ENCODE results near the gene LRPAP1.
"Not testable (repeated sequence)": the region's sequence is repeated elsewhere in the genome, so short reads cannot be mapped to it uniquely, and the experiment has no call there.

LRPAP1 gene

DNA sequence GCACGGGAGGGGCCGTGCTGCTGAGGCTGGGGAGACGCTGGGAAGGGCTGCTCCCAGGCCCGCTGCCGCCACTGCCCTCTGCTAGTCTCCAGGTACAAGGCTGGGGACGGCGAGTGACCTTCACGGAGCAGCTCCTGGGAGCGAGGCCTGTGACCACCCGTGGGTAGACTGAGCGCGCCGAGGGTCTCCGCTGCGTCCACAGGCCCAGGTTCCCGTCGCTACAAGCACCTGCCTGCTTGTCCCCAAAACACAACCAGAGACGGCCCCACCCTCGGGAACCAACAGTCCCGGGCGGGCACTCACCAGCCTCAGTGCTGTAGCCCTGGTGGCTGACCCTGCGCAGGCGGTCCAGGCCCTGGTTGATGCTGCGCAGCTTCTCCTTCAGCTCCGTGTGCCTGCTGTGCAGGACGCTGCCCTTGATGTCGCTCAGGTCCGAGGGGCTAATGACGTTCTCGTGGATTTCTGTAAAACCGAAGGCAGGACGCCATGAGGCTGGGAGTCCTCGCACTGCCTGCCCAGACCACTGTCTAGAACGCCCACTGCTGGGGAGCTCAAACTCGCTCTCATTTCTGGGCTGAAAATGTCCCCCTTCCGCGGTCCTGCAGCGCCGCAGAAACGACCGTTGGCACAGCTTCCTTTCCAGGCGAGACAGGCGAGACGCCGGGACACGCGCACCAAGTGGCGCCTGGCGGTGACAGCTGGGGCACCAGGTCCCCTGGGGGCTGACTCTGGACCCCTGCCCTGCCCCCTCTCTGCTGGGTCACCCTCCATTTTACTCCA is 14.3 kb downstream of the LRPAP1 start:
- no peak for DNase-seq

DNA sequence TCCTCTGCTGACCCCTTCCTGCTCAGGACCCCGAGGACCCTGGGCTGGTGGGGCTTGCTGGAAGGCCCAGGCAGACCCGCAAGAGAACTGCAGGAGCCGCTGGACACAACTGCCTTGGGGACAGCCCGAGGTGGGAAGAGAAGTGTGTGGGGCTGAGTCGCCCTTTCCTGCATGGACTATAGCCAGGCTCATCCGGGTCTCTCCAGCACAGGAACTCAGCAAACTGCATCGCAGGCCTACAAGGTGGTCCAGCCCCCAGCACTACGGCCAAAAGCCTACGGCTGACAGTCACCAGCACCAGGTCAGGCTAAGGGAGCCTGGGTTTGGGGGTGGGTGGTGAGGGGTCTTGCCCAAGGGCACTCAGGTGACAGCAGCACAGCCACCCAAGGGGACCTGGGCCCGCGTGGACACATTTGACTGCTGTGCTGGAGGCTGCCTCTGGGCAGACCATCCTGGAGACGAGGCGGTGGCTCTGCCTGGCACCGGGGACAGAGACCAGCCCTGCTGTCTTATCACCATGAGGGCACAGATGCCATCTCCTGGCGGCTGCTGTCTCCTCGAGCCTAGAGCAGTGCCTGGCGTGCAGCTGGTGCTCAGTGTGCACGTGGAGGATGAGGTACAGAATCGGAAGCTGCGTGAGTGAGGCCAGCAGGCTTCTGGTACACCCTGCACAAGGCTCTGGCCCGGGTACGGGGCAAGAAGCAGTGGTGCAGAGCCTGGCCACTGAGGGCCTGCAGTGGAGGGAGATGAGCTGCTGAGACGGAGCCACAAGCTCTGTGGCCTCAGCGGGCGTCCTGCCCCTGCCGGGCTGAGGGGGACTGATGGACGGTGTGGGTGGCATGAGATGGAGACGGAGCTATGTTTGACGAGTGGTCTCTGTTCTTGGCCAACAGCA is 15.1 kb downstream of the LRPAP1 start:
- DNase-seq, result no peak

DNA sequence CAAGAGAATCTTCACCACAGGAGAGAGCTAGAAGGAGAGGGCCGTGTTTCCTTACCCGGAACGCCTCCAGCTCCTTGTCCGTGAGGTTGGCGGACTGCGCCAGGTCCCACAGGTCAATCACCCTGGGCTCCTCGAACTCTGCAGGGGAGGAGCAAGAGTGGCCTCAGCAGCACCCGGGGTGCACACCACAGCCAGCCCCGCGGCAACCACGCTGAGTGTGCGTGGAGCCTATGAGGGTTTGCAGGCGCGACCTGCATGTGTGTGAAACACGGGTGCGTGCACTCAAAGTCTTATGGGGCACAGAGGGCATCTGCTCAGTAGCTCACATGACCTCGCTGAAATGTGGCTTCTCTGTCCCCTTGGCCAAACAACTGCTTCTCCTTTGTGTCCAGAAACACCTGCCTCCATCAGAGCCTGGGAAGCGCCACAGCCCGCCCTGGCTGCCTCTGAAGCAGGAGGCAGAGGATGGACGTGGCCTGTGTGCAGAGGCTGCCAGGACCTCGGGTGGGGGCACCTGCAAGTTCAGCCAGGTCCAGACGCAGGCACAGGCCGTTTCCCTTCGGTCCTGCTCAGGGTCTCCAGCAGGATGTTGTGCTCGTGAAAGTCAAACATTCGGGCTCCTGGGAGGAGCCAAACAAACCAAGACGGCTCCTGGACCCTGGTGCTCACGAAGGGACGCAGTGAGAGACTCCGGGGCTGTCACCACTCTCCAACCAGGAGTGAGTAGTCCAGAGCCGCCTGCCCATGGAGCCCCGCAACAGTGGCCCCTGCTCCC is 16.0 kb downstream of the LRPAP1 start:
- no peak for DNase-seq

DNA sequence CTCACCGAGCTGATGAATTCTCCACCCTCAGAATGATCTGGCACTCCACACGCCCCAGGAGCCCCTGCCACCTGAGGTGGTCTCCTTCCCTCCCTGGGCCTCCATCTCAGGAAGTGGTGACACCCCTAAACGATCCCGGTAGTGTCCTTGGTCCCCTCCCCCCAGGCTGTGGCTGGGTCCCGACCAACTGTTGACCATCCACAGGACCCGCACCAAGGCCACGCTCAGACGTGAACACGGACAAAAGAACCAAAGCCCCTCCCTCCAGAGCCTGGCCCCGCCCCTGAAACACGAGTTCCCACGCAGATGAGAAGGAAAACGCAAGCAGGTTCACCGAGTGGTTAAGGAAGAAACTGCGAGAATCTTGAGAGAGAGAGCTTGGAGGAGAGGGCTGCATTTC is 16.6 kb downstream of the LRPAP1 start:
- no peak for DNase-seq

DNA sequence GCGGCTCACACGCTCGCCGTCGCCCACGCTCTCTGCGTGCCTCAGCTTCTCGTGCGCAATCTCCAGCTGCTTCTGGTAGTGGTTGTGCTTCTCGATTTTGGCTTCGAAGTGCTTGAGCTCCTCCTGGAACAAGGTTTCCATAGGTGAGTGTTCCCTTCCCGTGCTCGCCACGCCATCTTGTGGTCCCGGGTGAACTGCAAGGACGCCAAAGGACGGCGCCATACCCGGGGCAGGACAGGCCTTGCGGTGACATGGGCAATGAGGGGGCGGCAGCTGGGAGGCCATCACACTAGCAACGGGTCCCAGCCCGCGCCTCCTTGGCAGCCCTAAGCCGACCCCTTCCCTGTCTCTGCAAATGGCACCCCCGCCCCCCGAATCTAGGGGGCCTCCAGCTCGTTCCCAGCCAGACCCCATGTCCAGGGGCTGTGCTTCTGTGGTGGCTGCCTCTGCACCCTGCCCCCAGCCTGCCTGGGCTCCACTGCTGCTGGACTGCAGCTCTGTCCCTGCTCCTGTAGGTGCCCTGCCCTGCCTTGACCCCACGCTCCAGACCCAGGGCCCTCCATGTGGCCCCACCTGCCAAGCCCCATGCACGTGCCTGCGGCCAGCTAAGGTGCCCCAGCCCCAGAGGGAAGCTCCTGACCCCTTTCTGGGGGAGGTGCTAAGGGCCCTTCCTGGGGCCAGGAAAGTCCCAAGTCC is 17.3 kb downstream of the LRPAP1 start:
- DNase-seq, result no peak

DNA sequence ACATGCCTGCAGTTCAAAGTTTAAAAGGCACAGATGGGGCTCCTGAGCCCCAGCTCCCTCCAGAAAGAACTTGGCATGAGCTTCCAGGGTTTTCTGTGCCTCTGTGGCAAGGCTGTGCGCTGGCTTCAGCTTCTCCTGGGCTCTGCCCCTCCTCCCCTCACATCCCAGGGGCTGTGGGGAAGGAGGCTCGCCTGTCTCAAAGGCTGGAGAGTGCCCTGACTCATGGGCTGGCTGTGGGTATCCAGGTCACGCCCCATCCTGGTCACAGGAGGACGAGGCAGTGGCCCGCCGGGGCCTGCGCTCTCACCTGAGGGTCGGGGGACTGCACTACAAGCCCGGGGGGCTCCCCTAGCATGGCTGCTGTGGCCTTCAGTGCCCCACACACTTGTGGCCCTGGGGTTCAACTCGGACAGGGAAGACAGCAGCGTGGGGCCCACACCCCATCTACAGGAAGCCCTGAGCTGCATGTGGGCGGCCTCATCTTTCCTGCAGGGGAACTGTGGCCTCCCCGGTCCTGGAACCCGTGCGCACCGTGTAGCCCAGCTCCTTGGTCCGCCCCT is 17.9 kb downstream of the LRPAP1 start:
- DNase-seq, result no peak

DNA sequence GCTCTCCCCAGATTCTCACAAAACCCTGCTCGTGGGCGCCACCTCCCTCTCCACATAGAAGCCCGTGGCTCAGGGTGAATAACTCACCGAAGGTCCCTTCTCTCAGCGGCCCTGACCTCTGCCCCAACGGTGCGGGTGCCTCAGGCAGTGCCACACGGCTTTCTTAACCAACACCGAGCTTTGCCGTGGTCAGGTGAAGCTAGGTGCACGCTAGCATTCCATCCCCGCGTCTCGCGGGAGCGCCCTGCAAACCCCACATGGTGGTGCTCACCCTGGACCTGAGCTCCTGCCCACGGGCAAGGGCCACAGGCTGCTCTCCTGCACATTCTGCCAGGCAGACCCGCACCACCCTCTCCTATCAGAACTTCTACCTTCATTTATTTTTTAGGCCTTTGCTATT is 18.4 kb downstream of the LRPAP1 start:
- DNase-seq, result no peak

DNA sequence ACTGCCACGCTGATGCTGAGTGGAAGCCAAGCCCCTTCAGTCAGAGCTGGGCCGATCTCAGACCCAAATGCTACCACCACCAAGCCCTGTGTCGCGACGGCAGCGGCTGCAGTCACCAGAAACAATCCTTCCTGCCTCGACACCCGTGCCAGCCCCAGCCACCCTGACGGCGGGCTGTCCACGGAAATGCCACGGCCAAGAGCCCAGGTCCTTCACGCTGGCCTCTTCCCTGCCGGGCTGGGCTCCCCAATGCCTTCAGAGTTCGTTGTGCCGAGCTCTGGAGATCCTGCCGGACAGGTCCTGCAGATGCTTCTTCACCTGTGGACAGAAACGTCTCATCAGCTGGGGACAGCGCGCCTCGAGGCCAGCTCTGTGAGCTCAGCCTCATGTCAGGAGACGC is 19.5 kb downstream of the LRPAP1 start:
- DNase-seq, result no peak

DNA sequence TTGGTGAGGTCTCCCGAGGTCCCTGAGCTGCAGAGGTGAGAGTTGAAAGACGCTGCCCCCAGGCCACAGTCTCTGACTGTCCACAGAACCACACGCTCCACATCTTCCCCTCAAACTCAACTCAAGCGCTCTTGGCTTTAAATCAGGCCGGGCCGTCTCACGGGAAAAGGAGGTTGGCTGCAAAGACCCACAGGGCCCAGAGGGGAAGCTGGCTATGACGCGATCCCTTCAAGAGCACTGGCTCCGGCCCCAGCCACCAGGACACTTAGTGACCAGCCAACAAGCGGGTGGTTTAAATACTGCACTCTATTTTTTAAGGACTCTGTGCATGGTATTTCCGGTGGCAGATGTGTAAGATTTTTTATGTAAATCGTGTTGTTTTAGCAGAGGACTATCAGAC is 19.9 kb downstream of the LRPAP1 start:
- no peak for DNase-seq

DNA sequence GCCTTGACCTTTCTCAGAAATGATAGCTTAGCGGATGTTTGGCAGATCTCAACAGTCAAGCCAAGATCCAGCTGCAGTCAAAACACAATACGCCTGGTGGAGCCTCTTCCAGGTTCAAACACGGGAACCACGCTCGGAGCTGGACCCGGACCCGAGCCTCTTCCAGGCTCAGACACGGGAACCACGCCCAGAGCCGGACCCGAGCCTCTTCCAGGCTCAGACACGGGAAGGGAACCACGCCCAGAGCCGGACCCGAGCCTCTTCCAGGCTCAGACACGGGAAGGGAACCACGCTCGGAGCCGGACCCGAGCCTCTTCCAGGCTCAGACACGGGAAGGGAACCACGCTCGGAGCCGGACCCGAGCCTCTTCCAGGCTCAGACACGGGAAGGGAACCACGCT is 20.6 kb downstream of the LRPAP1 start:
- not testable (repeated sequence) for DNase-seq

DNA sequence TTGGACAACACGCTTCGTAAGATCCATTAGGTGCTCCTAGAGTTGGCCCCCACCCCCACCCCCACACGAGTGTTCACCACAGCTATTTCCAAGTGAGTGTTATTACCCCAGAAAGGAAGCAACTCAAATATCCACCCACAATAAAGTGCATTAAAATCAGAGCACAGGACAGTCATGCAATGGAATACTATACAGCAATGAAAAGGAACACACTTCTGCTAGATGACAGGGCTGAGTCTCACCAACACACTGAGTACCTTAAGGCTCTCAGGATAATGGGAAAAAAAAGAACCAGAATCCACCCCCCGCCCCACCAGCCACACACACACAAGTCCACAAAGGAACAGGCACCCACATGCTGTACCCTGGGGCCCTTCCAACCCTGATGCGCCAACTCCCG is 21.0 kb downstream of the LRPAP1 start:
- no peak for DNase-seq

DNA sequence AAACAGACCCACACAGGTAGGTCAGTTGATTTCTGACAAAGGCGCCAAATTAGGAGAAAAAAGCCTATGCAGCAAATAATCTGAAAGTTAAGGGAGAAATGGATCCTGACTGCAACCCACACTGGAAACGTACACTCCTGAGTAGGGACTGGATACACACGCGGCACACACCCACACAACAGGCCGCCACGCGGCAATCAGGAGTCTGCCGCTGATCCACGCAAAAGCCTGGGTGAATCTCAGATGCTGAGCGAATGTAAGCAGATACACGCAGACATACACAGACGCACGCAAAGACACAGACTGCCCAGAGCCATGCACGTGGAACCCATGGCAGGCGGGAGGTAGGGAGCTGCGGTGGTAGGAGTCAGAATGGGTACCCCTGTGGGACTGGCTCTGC is 21.7 kb downstream of the LRPAP1 start:
- DNase-seq, result no peak

DNA sequence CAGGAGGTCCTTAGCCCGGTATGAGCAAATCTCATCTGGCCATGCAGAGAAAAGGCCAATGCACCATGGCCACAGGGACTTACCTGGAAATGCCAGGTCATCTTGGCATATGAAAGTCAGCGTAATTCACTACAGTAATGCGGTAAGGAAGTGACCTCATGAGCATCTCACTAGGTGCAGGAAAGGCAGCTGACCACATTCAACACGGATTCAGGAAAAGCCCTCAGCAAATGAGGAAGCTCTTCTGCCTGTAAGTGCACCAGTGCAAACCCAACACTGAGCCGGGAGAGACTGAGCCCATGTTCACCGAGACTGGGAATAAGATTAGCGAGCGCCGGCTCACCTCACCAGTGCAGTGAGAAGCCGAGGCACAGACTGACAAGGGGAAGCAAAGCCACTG is 23.7 kb downstream of the LRPAP1 start:
- no peak for DNase-seq

DNA sequence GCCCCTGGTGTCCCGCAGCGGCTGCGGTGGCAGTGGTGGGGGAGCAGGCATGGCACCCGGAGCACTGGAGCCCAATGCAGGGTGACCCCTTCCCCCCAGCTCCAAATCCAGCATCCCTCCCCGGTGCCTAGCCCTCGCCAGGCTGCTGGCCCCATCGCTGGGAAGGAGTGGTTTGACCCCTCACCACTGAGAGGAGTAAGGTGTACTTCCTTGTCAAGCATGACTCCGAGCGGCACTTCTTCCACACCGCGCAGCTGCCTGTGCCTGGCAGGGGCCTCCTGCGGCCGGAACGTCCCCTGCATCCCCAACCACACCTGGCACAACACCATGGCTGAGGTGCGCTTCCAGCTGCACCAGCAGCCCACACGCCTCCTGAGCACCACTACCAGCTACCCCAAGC is 27.0 kb downstream of the LRPAP1 start:
- DNase-seq, result no peak

DNA sequence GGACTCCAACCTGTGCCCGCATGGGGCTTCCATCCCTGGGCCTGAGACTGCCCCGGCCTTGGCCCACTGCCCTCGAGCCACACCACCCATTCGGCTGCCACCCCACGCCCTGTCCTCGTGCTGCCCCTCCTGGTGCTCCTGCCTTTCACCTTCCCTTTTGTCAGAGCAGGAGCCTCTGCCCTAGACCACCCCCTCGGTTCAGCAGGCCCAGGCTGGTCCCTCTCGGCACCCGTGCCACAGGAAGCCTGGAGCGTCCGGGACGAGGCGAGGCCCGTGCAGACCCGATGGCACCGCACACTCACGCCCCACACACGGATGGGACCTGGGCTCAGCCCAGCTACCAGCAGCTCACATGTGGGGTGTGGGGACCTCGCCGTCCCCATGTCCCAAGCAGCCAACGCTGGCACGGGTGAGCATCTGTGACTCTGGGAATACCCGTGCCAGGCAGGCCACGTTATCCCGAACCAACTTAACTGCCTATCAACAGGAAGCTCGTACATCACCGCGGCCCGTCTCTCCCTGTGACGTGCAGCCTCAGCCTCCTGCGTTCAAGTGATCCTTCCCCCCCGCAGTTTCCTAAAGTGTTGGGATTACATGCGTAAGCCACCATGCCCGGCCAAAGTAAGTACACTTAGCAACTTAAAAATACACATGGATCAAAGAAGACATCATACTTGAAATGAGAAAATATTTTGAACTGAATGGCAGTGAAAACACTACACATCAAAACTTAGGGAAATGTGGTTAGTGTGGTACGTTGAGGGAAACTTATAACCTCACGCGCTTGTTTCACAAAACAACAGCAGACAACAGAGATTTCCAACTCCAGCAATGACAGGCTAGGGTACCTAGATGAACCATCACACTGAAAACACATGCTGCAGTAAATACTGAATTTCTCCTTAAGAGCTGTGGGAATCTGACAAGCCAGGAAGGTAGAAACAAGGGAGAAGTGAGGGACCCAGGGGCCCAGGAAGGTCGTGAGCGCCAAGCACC is 29.0 kb downstream of the LRPAP1 start:
- DNase-seq, result no peak

DNA sequence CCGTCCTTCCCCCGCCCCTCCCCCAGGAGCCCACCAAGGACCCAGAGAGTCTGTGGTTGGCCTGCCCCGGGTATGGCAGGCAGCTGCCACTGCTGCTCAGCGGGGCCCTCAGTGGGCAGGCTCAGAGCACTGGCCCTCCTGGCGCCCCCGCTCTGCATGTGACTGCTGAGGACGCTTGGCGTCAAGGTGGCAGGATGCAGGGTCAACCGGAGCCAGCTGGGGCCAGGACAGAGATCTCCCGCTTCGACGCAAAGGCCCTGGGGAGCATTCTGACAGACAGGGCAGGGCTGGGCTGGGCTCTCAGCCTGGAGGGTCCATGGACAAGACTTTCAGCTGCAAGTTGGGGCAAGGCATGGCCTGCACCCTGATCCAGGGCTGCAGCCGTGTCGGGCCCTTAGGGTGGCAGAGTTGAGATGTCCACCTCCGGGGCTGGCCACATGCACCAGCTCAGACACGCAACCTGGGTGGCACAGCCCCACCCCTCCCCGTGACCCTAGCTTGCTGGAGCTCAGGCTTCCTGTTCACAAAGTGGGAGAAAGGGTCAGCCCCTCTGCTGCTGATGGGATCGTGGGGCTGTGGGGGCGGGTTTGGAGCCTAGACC is 30.3 kb downstream of the LRPAP1 start:
- no peak for DNase-seq

DNA sequence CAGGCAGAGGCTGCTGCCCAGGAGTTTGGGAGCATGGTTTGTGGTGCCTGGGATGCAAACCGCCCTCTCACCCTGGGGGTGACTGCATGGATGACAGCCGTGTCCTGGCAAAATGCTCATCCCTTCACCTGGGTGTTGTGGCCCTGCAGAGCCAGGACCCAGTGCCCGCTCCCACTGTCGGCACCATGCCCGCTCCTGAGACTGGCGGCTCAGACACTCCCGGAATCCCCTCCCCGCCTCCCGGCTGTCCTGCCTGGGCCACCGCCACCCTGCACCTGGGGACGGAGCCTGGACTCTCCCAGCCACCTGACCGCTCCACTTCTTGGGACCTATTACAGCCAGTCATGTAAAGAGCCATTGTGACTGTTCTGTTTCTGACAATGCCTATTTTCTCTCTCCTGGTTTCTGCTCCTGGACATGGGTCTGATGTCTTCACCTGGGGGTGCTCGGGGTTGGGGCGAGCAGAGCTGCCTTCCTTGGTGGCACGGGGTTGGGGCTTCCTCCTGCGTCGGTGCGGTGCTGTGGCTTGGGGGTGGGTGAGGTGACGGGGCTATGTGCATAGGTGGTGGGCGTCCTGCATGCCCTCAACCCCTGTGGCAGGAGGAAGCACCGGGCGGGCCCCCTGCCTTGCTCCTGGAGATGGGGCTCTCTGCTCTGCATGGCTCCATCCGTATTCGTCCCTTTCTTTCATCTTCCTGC is 30.9 kb downstream of the LRPAP1 start:
- DNase-seq, result no peak

DNA sequence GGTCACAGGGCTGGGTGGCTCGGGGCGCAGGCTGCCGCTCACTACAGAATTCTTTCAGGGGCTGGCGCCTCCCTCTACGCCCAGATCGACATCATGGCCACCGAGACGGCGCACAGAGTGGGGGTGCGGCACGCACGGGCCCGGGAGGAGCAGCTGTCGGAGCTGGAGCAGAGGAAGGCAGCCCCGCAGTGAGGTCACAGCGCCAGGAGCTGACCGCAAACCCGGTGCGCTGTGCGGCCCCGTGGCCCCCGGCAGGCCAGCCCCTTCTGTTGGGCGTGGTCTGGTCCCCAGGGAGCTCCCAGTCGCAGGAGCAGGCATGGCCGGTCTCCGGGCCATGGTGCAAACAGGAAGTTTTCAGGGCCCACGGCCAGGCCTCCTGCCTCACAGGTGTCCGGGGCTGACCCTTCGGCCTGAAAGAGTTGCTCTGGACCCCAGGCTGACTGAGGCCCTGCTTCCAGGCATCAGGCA is 31.6 kb downstream of the LRPAP1 start:
- no peak for DNase-seq

DNA sequence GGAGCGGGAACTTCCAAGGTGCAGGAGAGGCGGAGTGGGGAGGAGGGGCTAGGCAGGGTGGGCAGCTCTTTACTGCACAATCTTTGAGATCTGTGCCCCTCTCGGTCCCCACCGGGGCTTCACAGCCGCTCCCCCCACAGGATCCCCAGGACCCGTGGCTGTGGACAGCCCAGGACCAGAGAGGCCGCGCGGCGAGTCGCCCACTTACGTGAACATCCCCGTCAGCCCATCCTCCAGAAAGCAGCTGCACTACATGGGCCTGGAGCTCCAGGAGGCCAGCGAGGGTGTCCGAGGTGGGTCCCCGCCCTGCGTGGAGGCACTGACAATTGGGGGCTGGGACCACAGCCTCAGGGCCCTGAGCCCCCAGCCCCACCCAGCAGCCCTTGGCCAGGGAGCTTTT is 32.1 kb downstream of the LRPAP1 start:
- DNase-seq, result no peak

DNA sequence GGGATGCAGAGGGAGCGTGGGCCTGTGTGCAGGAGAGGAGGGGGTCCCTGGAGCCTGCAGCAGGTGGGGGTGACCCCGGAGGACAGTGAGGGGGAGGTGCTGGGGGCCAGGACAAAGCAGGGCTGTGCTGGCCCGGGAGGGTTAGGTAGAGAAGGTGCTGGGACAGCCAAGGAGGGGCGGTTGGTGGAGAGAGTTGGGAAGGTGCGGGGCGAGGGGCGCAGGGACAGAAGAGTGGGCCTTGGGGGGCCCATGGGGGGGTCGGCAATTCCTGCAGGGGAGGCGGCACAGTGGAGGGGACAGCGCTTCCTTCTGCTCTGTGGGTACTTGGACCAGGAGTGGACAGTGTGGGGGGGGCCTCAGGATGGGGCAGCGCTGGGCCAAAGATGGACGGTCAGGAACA is 32.5 kb downstream of the LRPAP1 start:
- no peak for DNase-seq
